Suprapubic skin (tissue), 4 donors: ENCODE data around the gene STT3A.

Experiments used
- CTCF ChIP-seq, 2 donors: fragments of 200-600 bp in 1 of 2; fragments of 450-650 bp in 1 of 2; sonication (generic) in 1 of 2; IDR thresholded peaks; one replicate each; pipeline ENCODE4 v1.5.1; 2016 to 2019; ENCODE audit warnings: antibody characterized with exemption in 2 of 2, mild to moderate bottlenecking in 1 of 2, moderate library complexity in 1 of 2
- EP300 ChIP-seq: sonication (generic); formaldehyde crosslinking; IDR thresholded peaks from one replicate; pipeline ENCODE4 v1.6.1; 2017; ENCODE audit warnings: antibody characterized with exemption
- POLR2A ChIP-seq, 2 donors: fragments of 450-650 bp; IDR thresholded peaks; one replicate each; pipeline ENCODE4 v1.6.1; 2017; ENCODE audit warnings: antibody characterized with exemption in 2 of 2, mild to moderate bottlenecking in 2 of 2, moderate library complexity in 2 of 2
- POLR2AphosphoS5 ChIP-seq, 3 donors: sonication (generic); formaldehyde crosslinking; IDR thresholded peaks; one replicate each; pipeline ENCODE4 v1.6.1; 2017; ENCODE audit warnings: antibody characterized with exemption in 3 of 3

DNA sequence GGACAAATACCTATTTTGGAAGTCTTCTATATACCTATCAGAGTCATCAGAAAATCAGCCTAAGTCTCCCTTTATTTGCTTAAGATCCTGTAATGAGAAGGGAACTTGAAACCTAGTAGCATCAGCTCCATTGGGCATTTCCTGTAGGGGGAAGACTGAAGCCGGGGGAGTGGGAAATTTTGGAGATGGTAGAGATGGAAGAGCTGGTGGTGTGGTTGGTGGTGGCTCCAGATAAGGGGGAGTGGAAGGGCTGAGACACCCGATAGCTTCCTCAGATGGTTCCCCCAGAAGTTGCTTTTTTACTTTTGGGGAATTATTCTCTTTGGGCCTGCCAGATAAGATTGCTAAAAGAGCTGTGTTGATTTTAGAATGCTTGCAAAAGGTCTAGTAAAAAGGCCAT, 39.7 kb upstream of the STT3A start:
- TF ChIP-seq POLR2A (IDR thresholded peaks at IDR 0.05) (no peak), CTCF (IDR thresholded peaks at IDR 0.05) (no peak), POLR2AphosphoS5 (IDR thresholded peaks at IDR 0.05) (no peak), EP300 (no peak)
